ENCODE data around the gene ACOD1.

GRCh38 chr13:76971215-76971614 lies 22.9 kb downstream of the ACOD1 start:
- TF ChIP-seq GATA2 (IDR thresholded peaks at IDR 0.05; ENCODE audit: low read depth, low read length) (no peak), GATA3 (IDR thresholded peaks at IDR 0.05; ENCODE audit: low read depth, low read length) (no peak)

Measured in SH-SY5Y (cell line).